GM13976 (cell line): ENCODE results near the gene FPGS.
"Not testable (repeated sequence)": the region's sequence is repeated elsewhere in the genome, so short reads cannot be mapped to it uniquely, and the experiment has no call there.

ENCODE experiments used
- DNase-seq: peaks from one replicate; pipeline ENCODE4 v3.0.0; 2012; ENCODE audit warnings: low spot score
- in situ Hi-C: fragments of 300-500 bp; cut with MboI; formaldehyde crosslinking; loops from one replicate; pipeline ENCODE4 v1.12.0; 2022; ENCODE audit warnings: low sequenced_read_pairs, mixed read lengths, inconsistent platforms; ENCODE audit not compliant: unreplicated experiment
- TF ChIP-seq, protein P1 (sequence below): IDR thresholded peaks from 2 replicates; pipeline ENCODE4 v1.5.1; 2012; ENCODE audit warnings: borderline replicate concordance, mild to moderate bottlenecking; ENCODE audit not compliant: insufficient read depth; ENCODE audit errors: extremely low read depth, missing control alignments, control extremely low read depth

FPGS gene

GRCh38 chr9:127776924-127777289 lies 25.8 kb upstream of the FPGS start:
- in situ Hi-C loops: no loop called here
- TF ChIP-seq, protein P1, sequence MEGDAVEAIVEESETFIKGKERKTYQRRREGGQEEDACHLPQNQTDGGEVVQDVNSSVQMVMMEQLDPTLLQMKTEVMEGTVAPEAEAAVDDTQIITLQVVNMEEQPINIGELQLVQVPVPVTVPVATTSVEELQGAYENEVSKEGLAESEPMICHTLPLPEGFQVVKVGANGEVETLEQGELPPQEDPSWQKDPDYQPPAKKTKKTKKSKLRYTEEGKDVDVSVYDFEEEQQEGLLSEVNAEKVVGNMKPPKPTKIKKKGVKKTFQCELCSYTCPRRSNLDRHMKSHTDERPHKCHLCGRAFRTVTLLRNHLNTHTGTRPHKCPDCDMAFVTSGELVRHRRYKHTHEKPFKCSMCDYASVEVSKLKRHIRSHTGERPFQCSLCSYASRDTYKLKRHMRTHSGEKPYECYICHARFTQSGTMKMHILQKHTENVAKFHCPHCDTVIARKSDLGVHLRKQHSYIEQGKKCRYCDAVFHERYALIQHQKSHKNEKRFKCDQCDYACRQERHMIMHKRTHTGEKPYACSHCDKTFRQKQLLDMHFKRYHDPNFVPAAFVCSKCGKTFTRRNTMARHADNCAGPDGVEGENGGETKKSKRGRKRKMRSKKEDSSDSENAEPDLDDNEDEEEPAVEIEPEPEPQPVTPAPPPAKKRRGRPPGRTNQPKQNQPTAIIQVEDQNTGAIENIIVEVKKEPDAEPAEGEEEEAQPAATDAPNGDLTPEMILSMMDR: no peak
- DNase-seq: no peak

DNA sequence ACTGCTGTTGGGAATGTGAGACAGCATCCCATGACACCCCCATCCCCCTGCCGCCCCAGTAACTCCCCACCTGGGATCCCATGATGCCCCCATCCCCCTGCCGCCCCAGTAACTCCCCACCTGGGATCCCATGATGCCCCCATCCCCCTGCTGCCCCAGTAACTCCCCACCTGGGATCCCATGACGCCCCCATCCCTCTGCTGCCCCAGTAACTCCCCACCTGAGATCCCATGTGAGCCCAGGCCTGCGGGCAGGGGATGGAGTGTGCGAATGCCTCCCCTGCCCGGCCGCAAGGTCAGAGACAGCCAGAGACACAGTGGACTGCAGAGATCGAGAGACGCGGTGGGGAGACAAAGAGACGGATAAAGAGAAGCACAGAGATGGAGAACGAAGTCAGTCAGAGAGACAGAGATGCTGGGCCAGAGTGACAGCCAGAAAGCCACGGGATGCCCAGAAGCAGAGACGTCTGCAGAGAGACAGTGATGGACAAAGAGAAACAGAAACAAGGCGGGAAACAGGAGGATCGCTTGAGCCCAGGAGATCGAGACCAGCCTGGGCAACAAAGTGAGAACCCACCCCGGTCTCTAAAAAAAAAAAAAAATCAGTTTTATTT lies 25.2 kb upstream of the FPGS start:
- DNase-seq: no peak
- TF ChIP-seq, protein P1: no peak
- in situ Hi-C loops: no loop called here

GRCh38 chr9:127778280-127779135 lies 24.2 kb upstream of the FPGS start, which contains the start of gene SH2D3C:
SH2D3C (minus strand) TSS chr9:127778666; CDS start chr9:127778627, 39 bp downstream.
- TF ChIP-seq, protein P1: no peak
- peak; percentile 64 for DNase-seq
- in situ Hi-C loops: no loop called here

- TF ChIP-seq, protein P1: no peak
- in situ Hi-C loops: no loop called here
- DNase-seq: peak; percentile 67
Measured at GRCh38 chr9:127779136-127779981, 23.3 kb upstream of the FPGS start.

GRCh38 chr9:127780126-127780885 lies 22.4 kb upstream of the FPGS start:
- in situ Hi-C loops: no loop called here

GRCh38 chr9:127780909-127781308 lies 21.8 kb upstream of the FPGS start:
- in situ Hi-C loops, DNase-seq: not testable (repeated sequence)

More at GRCh38 chr9:127780126-127780885, 22.4 kb upstream of the FPGS start:
- TF ChIP-seq, protein P1: no peak
- no peak for DNase-seq
